A673 (cell line): ENCODE data around the gene PRKCA. TPM values are rescaled to one million over a fixed set of nuclear protein-coding genes. Genes with fewer than 3 reads are reported as not detected.
A peak's percentile ranks its signal among the peaks of the same experiment; 100 is the strongest.

Source experiments
- BruUV-seq: library from RNA; stranded (reverse); fragments of 400-500 nt; replicated peaks from 2 replicates; lab custom pipeline; 2021; lab: Mats Ljungman, UMichigan
- CTCF ChIA-PET: fragments of 300-600 bp; sonication (Branson Sonifier 250); formaldehyde crosslinking; loops from one replicate; lab custom pipeline; 2022; ENCODE audit warnings: antibody characterized with exemption; lab: Charles Lee
- POLR2A ChIA-PET: fragments of 300-600 bp; sonication (Branson Sonifier 250); formaldehyde crosslinking; loops from one replicate; lab custom pipeline; 2022; ENCODE audit warnings: antibody characterized with exemption; ENCODE audit not compliant: low non-redundant PET; lab: Charles Lee
- DNase-seq: peaks from one replicate; pipeline ENCODE4 v3.0.0-alpha.2; 2015; ENCODE audit warnings: low spot score
- H3K27ac ChIP-seq: fragments of 200-600 bp; sonication (generic); 2 replicates; pipeline ENCODE4 v1.5.1; 2016; ENCODE audit warnings: mixed run types, low read depth, mild to moderate bottlenecking, mixed read lengths, antibody characterized with exemption, low read length; ENCODE audit not compliant: poor library complexity, severe bottlenecking
- H3K27me3 ChIP-seq: fragments of 200-600 bp; sonication (generic); replicated peaks from 2 replicates; pipeline ENCODE4 v1.6.1; 2017; ENCODE audit warnings: mixed run types, low read depth, mild to moderate bottlenecking, mixed read lengths, antibody characterized with exemption, low read length; ENCODE audit not compliant: insufficient read depth, poor library complexity
- H3K36me3 ChIP-seq: fragments of 200-600 bp; sonication (generic); 2 replicates; pipeline ENCODE4 v1.6.1; 2016; ENCODE audit warnings: mixed run types, mild to moderate bottlenecking, mixed read lengths, antibody characterized with exemption, low read length; ENCODE audit not compliant: insufficient read depth, poor library complexity, severe bottlenecking
- H3K4me1 ChIP-seq: fragments of 200-600 bp; sonication (generic); 2 replicates; pipeline ENCODE4 v1.6.1; 2017; ENCODE audit warnings: mixed run types, mild to moderate bottlenecking, mixed read lengths, antibody characterized with exemption, low read length; ENCODE audit not compliant: insufficient read depth, poor library complexity, severe bottlenecking
- H3K4me3 ChIP-seq: fragments of 200-600 bp; sonication (generic); 2 replicates; pipeline ENCODE4 v1.5.1; 2016; ENCODE audit warnings: low read depth, mixed run types, mild to moderate bottlenecking, mixed read lengths, low read length; ENCODE audit not compliant: poor library complexity, severe bottlenecking
- H3K9me3 ChIP-seq: fragments of 200-600 bp; sonication (generic); 2 replicates; pipeline ENCODE4 v1.6.1; 2016; ENCODE audit warnings: mixed run types, low read depth, mild to moderate bottlenecking, mixed read lengths, antibody characterized with exemption, low read length; ENCODE audit not compliant: poor library complexity, severe bottlenecking
- CTCF ChIP-seq: fragments of 300-800, 200-600 bp; sonication (generic); conservative IDR thresholded peaks from 2 replicates; pipeline ENCODE4 v1.5.1; 2017; ENCODE audit warnings: low read depth, mild to moderate bottlenecking, antibody characterized with exemption, low read length, moderate library complexity, mixed read lengths
- EZH2 ChIP-seq: fragments of 200-600 bp; sonication (generic); IDR thresholded peaks from 2 replicates; pipeline ENCODE4 v1.6.1; 2017; ENCODE audit warnings: borderline replicate concordance, low read depth, mild to moderate bottlenecking, mixed read lengths, antibody characterized with exemption, low read length; ENCODE audit not compliant: poor library complexity, severe bottlenecking
- intact Hi-C: fragments of 100-400 bp; cut with micrococcal nuclease; formaldehyde crosslinking; loops from one replicate; pipeline ENCODE4 v1.10.0; 2022; ENCODE audit not compliant: unreplicated experiment
- total RNA-seq: library from RNA; stranded (reverse); gene quantifications from 2 replicates; pipeline ENCODE4 v1.2.3, GENCODE V29; 2021

Gene PRKCA
- total RNA-seq, 1 experiment from 2014 or later, result 16.3 TPM

- Histone ChIP-seq H3K9me3 (no peaks in the 10 kb centered on the region), H3K27me3 (no peaks in the 10 kb centered on the region), H3K27ac (no peak overlapping the region), H3K36me3 (no peaks in the 10 kb centered on the region), H3K4me3 (no peak overlapping the region), H3K4me1 (peaks cover 25% of the 10 kb centered on the region)
- CTCF ChIA-PET, result no interaction called here
- POLR2A ChIA-PET, result interaction anchor here (0.6 kb wide), 1 partner anchor 1345 kb away, joined by 3 read pairs; no protein-coding TSS in a partner anchor
- no peak for TF ChIP-seq CTCF
- no peak for TF ChIP-seq EZH2
- no TSS peak for BruUV-seq
- intact Hi-C loops, result no loop called here
- no peak for DNase-seq
Observed at GRCh38 chr17:66354472-66354871, 52.1 kb downstream of the PRKCA start.

DNA sequence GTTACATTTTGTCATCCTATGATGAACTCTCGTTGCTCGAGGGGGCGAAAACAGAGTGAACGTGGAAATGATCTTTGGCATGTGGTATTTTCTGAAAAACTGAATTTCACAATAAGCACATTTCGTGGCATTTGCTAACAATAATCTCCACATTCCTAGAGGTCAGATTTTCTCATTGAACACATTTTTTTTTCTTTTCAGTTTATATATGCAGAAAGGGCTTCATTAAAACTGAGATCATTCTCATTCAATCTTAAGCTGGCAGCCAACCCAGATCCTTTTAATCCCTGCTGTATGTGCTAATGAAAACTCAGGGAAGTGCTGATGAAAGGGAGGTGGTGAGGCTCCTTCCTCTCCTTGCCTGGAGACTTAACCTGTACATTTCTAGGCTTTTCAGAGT is 52.6 kb downstream of the PRKCA start:
- Histone ChIP-seq H3K4me1 (peaks cover 24% of the 10 kb centered on the region), H3K9me3 (no peaks in the 10 kb centered on the region), H3K36me3 (no peaks in the 10 kb centered on the region), H3K4me3 (no peak overlapping the region), H3K27me3 (no peaks in the 10 kb centered on the region), H3K27ac (no peak overlapping the region)
- intact Hi-C loops, result no loop called here
- BruUV-seq, result no TSS peak
- TF ChIP-seq CTCF (no peak), EZH2 (no peak)
- ChIA-PET CTCF (no interaction called here), POLR2A (interaction anchor here (0.6 to 0.7 kb wide), 2 partner anchors 543 to 1345 kb away, joined by 3 read pairs; no protein-coding TSS in a partner anchor)
- peak; percentile 57 for DNase-seq

GRCh38 chr17:66355510-66355909 is 53.1 kb downstream of the PRKCA start:
- H3K4me1 ChIP-seq, result peaks cover 22% of the 10 kb centered on the region
- CTCF ChIA-PET, result no interaction called here
- no peak overlapping the region for H3K4me3 ChIP-seq
- TF ChIP-seq CTCF, result no peak
- no peak for DNase-seq
- BruUV-seq, result no TSS peak
- intact Hi-C loops, result no loop called here
- no peaks in the 10 kb centered on the region for H3K27me3 ChIP-seq
- no peaks in the 10 kb centered on the region for H3K9me3 ChIP-seq
- H3K27ac ChIP-seq, result no peak overlapping the region
- POLR2A ChIA-PET, result interaction anchor here (0.7 kb wide), 1 partner anchor 542 kb away, joined by 3 read pairs; no protein-coding TSS in a partner anchor
- H3K36me3 ChIP-seq, result no peaks in the 10 kb centered on the region
